ENCODE measurements around the gene MYCBPAP.

The MYCBPAP gene

DNA sequence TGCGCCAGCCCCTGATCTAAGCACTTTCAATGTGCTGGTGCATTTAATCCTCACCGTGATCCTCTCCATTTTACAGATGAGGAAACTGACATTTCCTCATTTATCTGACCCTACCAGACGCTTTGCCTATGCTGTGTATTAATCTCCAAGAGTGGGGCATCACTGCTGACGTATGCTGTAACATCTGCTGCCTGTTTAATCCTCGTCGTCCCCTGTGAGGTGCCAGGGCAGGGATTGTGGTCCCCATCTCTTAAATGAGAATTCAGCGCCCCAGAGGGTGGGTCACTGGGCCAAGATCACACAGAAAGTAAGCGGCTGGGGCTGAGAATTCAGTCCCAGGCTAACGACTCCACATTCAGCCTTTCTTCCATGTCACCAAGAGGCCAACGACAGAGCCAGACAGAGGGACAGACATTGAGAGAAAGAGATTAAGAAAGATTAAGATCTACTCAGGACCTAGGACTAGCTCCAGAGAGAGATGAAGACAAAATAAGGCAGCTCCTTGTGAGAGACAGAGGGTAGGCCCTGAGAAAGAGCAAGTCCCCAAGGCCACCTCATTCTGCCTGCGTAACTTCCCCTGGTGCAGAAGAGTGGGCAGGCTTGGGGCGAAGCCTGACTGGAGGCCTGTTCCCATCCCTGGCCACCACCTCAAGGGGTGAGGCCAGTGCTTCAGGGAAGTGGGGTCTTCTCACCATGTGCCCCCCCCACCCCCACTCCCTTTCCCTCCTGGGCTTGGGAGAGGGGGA, 65.8 kb downstream of the MYCBPAP start:
- no peak for DNase-seq (ENCODE audit: low read depth in 2 of 2)

DNA sequence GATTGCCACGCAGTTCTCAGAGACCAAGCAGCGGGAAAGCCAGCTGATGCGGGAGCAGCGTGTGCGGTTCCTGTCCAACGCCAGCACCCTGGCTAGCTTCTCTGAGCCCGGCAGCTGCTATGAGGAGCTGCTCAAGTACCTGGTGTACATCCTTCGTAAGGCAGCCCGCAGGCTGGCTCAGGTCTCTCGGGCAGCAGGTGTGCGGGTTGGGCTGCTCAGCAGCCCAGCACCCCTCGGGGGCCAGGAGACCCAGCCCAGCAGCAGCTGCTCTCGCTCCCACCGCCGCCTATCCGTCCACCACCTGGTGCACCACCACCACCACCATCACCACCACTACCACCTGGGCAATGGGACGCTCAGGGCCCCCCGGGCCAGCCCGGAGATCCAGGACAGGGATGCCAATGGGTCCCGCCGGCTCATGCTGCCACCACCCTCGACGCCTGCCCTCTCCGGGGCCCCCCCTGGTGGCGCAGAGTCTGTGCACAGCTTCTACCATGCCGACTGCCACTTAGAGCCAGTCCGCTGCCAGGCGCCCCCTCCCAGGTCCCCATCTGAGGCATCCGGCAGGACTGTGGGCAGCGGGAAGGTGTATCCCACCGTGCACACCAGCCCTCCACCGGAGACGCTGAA, 67.5 kb downstream of the MYCBPAP start:
- DNase-seq (ENCODE audit: low read depth in 2 of 2): no peak

DNA sequence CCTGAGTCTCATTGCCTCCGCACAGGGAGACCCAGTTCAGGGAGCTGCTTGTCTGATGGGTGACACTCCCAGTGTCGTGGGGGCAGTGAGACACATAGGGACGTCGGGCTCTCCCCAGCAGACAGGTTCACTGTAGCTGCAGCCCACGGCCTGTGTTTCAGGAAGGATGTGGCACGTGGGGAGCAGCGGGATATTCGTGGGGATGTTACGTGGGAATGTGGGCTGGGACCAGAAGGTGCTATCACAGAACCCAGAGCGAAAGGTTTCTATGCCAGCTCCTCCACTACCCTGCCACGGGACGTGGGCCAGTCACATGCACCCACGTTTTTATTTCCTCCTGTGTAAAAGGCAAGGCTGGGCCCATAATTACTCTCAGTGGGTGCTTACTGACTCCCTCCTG, 68.6 kb downstream of the MYCBPAP start:
- DNase-seq (ENCODE audit: low read depth in 2 of 2): no peak

DNA sequence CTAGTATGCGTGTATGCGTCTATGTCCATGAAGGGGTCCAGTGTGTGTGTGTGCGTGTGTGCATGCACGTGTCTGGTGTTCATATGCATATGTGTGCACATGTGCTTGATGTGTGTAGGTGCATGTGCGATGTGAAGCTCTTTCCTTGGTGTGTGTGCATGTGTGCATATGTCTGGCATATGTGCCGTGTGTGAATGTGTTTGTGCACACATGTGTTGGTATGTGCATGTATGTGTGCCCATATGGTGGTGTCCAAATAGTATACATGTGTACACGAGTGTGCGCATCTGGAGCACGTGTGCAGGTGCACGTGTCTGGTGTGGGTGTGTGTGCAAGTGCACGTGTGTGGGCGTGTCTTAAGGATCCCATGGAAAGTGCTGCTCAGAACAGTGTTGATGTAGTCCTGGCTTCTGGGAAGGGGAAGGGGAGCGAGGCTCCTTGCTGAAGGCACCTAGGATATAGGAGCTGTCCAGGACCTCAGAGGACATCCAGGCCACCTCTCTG, 69.3 kb downstream of the MYCBPAP start:
- DNase-seq (ENCODE audit: low read depth in 2 of 2): no peak

DNA sequence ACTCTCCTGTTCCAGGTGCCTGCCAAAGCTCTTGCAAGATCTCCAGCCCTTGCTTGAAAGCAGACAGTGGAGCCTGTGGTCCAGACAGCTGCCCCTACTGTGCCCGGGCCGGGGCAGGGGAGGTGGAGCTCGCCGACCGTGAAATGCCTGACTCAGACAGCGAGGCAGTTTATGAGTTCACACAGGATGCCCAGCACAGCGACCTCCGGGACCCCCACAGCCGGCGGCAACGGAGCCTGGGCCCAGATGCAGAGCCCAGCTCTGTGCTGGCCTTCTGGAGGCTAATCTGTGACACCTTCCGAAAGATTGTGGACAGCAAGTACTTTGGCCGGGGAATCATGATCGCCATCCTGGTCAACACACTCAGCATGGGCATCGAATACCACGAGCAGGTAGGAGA, 69.9 kb downstream of the MYCBPAP start:
- DNase-seq (ENCODE audit: low read depth in 2 of 2): no peak

DNA sequence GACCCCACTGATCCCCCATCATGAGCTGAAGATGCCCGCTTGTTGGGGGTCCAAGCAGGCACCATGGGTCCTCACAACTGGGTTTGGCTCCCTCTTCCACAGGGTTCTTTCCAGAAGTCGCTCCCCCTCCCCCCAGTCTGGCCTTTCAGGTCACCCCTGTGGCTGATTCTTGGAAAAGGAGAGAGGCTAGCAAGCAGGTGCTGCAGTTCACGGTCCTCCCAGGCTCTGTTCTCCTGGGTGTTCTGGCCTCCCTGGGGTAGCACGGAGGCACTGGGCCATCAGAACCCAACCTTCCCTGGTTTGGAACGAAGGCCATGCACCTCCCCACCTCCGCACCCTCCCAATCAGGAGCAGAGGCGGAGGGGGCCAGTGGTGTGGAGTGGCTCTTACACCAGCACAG, 71.2 kb downstream of the MYCBPAP start:
- DNase-seq (ENCODE audit: low read depth in 2 of 2): no peak

DNA sequence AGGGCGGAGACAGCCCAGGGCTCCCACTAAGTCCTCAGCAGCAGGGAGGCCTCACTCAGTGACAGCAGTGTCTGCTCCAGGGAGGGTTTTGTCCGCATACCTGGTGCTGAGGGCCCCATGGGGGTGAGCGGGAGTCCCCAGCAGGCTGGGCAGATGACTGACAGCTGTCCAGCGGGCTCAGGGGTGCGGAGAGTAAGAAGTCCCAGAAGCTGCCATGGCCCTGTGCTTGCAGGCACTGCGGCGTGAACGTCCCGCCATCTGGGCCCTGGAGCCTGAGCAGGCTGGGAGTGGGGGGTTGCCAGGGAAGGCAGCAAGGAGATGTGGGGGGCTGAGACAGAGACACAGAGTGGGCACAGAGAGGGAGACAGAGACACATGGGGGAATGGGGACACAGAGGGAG, 72.4 kb downstream of the MYCBPAP start:
- DNase-seq (ENCODE audit: low read depth in 2 of 2): no peak
